Measurements from ENCODE around the gene PSKH1. TPM values are rescaled to one million over a fixed set of nuclear protein-coding genes. Genes with fewer than 3 reads are reported as not detected.

Gene PSKH1
- polyA plus RNA-seq, 2 of the 4 experiments (the other 2 are of a cell fraction), result 15.1 to 15.8 TPM

DNA sequence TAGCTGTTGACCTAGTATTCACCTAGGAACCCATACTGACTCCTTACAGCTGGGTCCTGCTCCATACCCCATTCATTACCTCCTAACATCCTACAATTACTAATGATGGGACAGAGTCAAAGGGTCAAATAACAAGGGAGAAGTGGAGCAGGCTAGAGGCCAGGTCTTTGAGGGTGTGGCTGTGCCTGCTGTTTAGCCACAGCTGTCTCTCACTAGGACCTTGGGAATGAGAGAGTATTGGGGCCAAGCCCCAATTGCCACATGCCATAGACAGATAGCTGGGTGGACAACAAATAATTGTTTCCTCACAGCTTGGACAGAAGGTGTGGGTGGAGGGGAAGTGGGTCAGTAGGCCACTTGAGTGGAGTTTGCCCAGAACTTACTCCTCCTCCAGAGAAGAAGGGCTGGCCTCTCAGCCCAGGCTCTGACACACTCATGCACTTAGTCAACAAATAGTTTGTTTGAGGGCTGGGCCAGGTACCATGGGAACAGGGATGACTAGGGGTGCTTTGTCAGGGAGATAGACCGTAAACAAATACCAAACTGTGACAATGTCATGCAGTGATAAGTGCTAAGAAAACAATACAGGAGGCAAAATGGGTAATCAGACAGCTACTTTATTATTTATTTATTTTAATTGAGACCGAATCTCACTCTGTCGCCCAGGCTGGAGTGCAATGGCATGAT, 35.4 kb upstream of the PSKH1 start:
- peaks cover 54% of the 10 kb centered on the region for H3K4me1 ChIP-seq
- TF ChIP-seq FOSL2 (IDR thresholded peaks at IDR 0.05) (no peak; the same call in 1 of the 2 replicates), FOSL2 (CRISPR knock-in tag; IDR thresholded peaks at IDR 0.05) (peak; percentile 85), GATA3 (IDR thresholded peaks at IDR 0.05; ENCODE audit: borderline replicate concordance) (peak; percentile 29; the same call in 1 of the 2 replicates), JUNB (IDR thresholded peaks at IDR 0.05) (no peak), MAFK (IDR thresholded peaks at IDR 0.05; ENCODE audit: partially characterized antibody) (peak; percentile 34)
- TF ChIP-seq, protein P1, sequence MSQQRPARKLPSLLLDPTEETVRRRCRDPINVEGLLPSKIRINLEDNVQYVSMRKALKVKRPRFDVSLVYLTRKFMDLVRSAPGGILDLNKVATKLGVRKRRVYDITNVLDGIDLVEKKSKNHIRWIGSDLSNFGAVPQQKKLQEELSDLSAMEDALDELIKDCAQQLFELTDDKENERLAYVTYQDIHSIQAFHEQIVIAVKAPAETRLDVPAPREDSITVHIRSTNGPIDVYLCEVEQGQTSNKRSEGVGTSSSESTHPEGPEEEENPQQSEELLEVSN (IDR thresholded peaks at IDR 0.05; ENCODE audit: borderline replicate concordance, low read depth), result no peak
- TF ChIP-seq, protein P2, sequence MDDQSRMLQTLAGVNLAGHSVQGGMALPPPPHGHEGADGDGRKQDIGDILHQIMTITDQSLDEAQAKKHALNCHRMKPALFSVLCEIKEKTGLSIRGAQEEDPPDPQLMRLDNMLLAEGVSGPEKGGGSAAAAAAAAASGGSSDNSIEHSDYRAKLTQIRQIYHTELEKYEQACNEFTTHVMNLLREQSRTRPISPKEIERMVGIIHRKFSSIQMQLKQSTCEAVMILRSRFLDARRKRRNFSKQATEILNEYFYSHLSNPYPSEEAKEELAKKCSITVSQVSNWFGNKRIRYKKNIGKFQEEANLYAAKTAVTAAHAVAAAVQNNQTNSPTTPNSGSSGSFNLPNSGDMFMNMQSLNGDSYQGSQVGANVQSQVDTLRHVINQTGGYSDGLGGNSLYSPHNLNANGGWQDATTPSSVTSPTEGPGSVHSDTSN (IDR thresholded peaks at IDR 0.05), result peak; percentile 54; the same call in 1 of the 2 replicates
- TF ChIP-seq, protein P3, sequence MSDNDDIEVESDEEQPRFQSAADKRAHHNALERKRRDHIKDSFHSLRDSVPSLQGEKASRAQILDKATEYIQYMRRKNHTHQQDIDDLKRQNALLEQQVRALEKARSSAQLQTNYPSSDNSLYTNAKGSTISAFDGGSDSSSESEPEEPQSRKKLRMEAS (IDR thresholded peaks at IDR 0.05), result 0 out of 2 replicates have a peak, but pooled peaks have one; percentile 37
- H3K4me3 ChIP-seq, result no peak overlapping the region
- ChIA-PET CTCF (interaction anchor here (0.7 to 1.7 kb wide), 5 partner anchors 9 to 58 kb away, joined by 3 to 7 read pairs (median 3); partner anchors contain the start of gene NRN1L), POLR2A (interaction anchor here (0.7 kb wide), 1 partner anchor 41 kb away, joined by 3 read pairs; no protein-coding TSS in a partner anchor)
- no peaks in the 10 kb centered on the region for H3K9me3 ChIP-seq
- DNase-seq (ENCODE audit: low read depth in 1 of 2, low spot score in 1 of 2) (peak; percentile 95 to 96), FAIRE-seq (no peak), ATAC-seq (peak; percentile 97 to 98)
- WGBS (ENCODE audit: missing lambda C conversion rate), result 26% methylated on average over 3 of the region's 3 CpGs
- peak overlapping the region in 1 of 2 experiments; percentile 56; a peak in 3 of 6 replicates for H3K27ac ChIP-seq
- H3K4me2 ChIP-seq, result peak overlapping the region; percentile 65

DNA sequence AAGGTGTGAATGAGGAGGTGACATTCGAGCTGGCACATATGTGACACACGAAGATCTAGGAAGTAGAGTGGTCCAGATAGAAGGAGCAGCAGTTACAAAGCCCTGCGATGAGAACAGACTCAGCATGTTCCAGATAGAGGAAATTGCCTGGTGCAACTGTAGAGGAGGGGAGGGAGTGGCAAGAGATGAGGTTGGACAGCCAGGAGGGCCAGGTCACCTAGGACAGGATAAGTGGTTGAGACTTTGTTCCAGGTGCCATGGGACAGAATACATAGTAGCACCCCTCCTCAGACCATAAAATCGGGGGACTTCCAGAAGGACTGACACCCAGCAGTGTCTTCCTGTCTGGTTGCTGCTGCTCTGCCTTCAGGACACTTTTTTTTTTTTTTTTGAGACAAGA, 34.6 kb upstream of the PSKH1 start:
- FAIRE-seq, result no peak
- DNase-seq (ENCODE audit: low read depth in 1 of 2, low spot score in 1 of 2), result no peak
- Histone ChIP-seq H3K4me2 (peak overlapping the region; percentile 65), H3K4me3 (no peak overlapping the region), H3K27ac (peak overlapping the region in 1 of 2 experiments; percentile 53; a peak in 3 of 6 replicates), H3K9me3 (no peaks in the 10 kb centered on the region), H3K4me1 (peaks cover 62% of the 10 kb centered on the region)
- no peak for ATAC-seq
- TF ChIP-seq CHD4 (IDR thresholded peaks at IDR 0.05; ENCODE audit: borderline replicate concordance) (no peak), EHF (CRISPR knock-in tag; IDR thresholded peaks at IDR 0.05) (no peak), FOSB (CRISPR knock-in tag; IDR thresholded peaks at IDR 0.05) (no peak), RAD21 (conservative IDR thresholded peaks at IDR 0.05 in 1 of 2, IDR thresholded peaks at IDR 0.05 in 1 of 2) (no peak), POLR2A (IDR thresholded peaks at IDR 0.05; ENCODE audit: low read length) (no peak)
- TF ChIP-seq, protein P4, sequence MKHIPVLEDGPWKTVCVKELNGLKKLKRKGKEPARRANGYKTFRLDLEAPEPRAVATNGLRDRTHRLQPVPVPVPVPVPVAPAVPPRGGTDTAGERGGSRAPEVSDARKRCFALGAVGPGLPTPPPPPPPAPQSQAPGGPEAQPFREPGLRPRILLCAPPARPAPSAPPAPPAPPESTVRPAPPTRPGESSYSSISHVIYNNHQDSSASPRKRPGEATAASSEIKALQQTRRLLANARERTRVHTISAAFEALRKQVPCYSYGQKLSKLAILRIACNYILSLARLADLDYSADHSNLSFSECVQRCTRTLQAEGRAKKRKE (CRISPR knock-in tag; IDR thresholded peaks at IDR 0.05; ENCODE audit: low read depth), result no peak
- TF ChIP-seq, protein P5, sequence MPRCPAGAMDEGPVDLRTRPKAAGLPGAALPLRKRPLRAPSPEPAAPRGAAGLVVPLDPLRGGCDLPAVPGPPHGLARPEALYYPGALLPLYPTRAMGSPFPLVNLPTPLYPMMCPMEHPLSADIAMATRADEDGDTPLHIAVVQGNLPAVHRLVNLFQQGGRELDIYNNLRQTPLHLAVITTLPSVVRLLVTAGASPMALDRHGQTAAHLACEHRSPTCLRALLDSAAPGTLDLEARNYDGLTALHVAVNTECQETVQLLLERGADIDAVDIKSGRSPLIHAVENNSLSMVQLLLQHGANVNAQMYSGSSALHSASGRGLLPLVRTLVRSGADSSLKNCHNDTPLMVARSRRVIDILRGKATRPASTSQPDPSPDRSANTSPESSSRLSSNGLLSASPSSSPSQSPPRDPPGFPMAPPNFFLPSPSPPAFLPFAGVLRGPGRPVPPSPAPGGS (IDR thresholded peaks at IDR 0.05), result no peak
- TF ChIP-seq, protein P6, sequence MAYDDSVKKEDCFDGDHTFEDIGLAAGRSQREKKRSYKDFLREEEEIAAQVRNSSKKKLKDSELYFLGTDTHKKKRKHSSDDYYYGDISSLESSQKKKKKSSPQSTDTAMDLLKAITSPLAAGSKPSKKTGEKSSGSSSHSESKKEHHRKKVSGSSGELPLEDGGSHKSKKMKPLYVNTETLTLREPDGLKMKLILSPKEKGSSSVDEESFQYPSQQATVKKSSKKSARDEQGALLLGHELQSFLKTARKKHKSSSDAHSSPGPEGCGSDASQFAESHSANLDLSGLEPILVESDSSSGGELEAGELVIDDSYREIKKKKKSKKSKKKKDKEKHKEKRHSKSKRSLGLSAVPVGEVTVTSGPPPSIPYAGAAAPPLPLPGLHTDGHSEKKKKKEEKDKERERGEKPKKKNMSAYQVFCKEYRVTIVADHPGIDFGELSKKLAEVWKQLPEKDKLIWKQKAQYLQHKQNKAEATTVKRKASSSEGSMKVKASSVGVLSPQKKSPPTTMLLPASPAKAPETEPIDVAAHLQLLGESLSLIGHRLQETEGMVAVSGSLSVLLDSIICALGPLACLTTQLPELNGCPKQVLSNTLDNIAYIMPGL (CRISPR knock-in tag; IDR thresholded peaks at IDR 0.05; ENCODE audit: borderline replicate concordance), result no peak
- ChIA-PET POLR2A (no interaction called here), CTCF (interaction anchor here (0.6 to 9.3 kb wide), 7 partner anchors 10 to 416 kb away, joined by 3 to 86 read pairs (median 5); partner anchors contain the start of gene NRN1L)
- WGBS (ENCODE audit: missing lambda C conversion rate), result 72% methylated on average over 4 of the region's 4 CpGs
